SIG-M5 treated with dmso at 0.1 percent for 504 hours (cell line): Measurements from ENCODE around the gene EIF4E1B.

Experiments used
- DNase-seq: peaks from one replicate; lab custom pipeline; 2025; ENCODE audit not compliant: unreplicated experiment; lab: John Stamatoyannopoulos, UW

EIF4E1B gene

GRCh38 chr5:176687247-176687646, 56.8 kb downstream of the EIF4E1B start:
- no peak for DNase-seq

- no peak for DNase-seq
Measured at GRCh38 chr5:176687881-176688280, 57.4 kb downstream of the EIF4E1B start.

- DNase-seq: no peak
Measured at GRCh38 chr5:176690911-176691310, 60.4 kb downstream of the EIF4E1B start.

GRCh38 chr5:176691524-176691923, 61.0 kb downstream of the EIF4E1B start:
- DNase-seq: no peak

- no peak for DNase-seq
Measured at GRCh38 chr5:176692326-176692725, 61.9 kb downstream of the EIF4E1B start.

GRCh38 chr5:176692839-176693476, 62.5 kb downstream of the EIF4E1B start:
- no peak for DNase-seq

- peak; percentile 79 for DNase-seq
Measured at GRCh38 chr5:176693477-176693851, 63.0 kb downstream of the EIF4E1B start.

- DNase-seq: no peak
Measured at GRCh38 chr5:176694146-176694545, 63.7 kb downstream of the EIF4E1B start.

GRCh38 chr5:176694631-176695030, 64.2 kb downstream of the EIF4E1B start:
- no peak for DNase-seq

GRCh38 chr5:176695073-176695472, 64.6 kb downstream of the EIF4E1B start:
- no peak for DNase-seq
